COLO668 (cell line): Measurements from ENCODE around the gene XCL2.
"Not testable (repeated sequence)": the region's sequence is repeated elsewhere in the genome, so short reads cannot be mapped to it uniquely, and the experiment has no call there.

Experiments used
- DNase-seq: peaks from one replicate; lab custom pipeline; 2025; ENCODE audit not compliant: unreplicated experiment; lab: John Stamatoyannopoulos, UW

Gene XCL2

GRCh38 chr1:168560370-168560769 is 16.6 kb upstream of the XCL2 start:
- no peak for DNase-seq

- no peak for DNase-seq
Observed at GRCh38 chr1:168556647-168557046, 12.8 kb upstream of the XCL2 start.

GRCh38 chr1:168555508-168556046 is 11.8 kb upstream of the XCL2 start:
- DNase-seq = no peak

GRCh38 chr1:168554603-168555483 is 11.0 kb upstream of the XCL2 start:
- DNase-seq = no peak

GRCh38 chr1:168553680-168554553 is 10.1 kb upstream of the XCL2 start:
- DNase-seq = no peak

GRCh38 chr1:168552961-168553360 is 9.2 kb upstream of the XCL2 start:
- DNase-seq = no peak

GRCh38 chr1:168551688-168552087 is 7.9 kb upstream of the XCL2 start:
- no peak for DNase-seq

GRCh38 chr1:168550971-168551370 is 7.2 kb upstream of the XCL2 start:
- no peak for DNase-seq

GRCh38 chr1:168546553-168546895 is 2.7 kb upstream of the XCL2 start:
- not testable (repeated sequence) for DNase-seq

GRCh38 chr1:168545678-168546552 is 2.1 kb upstream of the XCL2 start:
- peak; percentile 27 for DNase-seq

GRCh38 chr1:168542978-168543377 is 819 bp downstream of the XCL2 start:
- DNase-seq = not testable (repeated sequence)

GRCh38 chr1:168540798-168541197 is 3.0 kb downstream of the XCL2 start:
- not testable (repeated sequence) for DNase-seq

GRCh38 chr1:168535536-168535935 is 8.3 kb downstream of the XCL2 start:
- no peak for DNase-seq

GRCh38 chr1:168531615-168532345 is 12.0 kb downstream of the XCL2 start:
- no peak for DNase-seq

- DNase-seq = no peak
Observed at GRCh38 chr1:168529518-168529917, 14.3 kb downstream of the XCL2 start.

- no peak for DNase-seq
Observed at GRCh38 chr1:168521401-168522000, 22.3 kb downstream of the XCL2 start.

- DNase-seq = no peak
Observed at GRCh38 chr1:168520832-168521231, 23.0 kb downstream of the XCL2 start.

- no peak for DNase-seq
Observed at GRCh38 chr1:168520052-168520751, 23.6 kb downstream of the XCL2 start.

- DNase-seq = no peak
Observed at GRCh38 chr1:168518813-168519212, 25.0 kb downstream of the XCL2 start.
